Measurements from ENCODE around the gene SLC39A7.
A peak's percentile ranks its signal among the peaks of the same experiment; 100 is the strongest.

Gene SLC39A7

GRCh38 chr6:33236852-33237251, 36.2 kb downstream of the SLC39A7 start:
- DNase-seq (ENCODE audit: low read depth), result no peak

GRCh38 chr6:33237741-33238140, 37.1 kb downstream of the SLC39A7 start:
- no peak for DNase-seq (ENCODE audit: low read depth)

- DNase-seq (ENCODE audit: low read depth), result no peak
These were observed 41.3 kb downstream of the SLC39A7 start for GRCh38 chr6:33241968-33242367.

- no peak for DNase-seq (ENCODE audit: low read depth)
These were observed 42.8 kb downstream of the SLC39A7 start for GRCh38 chr6:33243476-33243875.

- DNase-seq (ENCODE audit: low read depth), result peak; percentile 55
These were observed 47.4 kb downstream of the SLC39A7 start for GRCh38 chr6:33247977-33248642.

- no peak for DNase-seq (ENCODE audit: low read depth)
These were observed 47.9 kb downstream of the SLC39A7 start for GRCh38 chr6:33248643-33248931.

- DNase-seq (ENCODE audit: low read depth), result peak; percentile 96
These were observed 48.5 kb downstream of the SLC39A7 start for GRCh38 chr6:33248932-33249731.

- DNase-seq (ENCODE audit: low read depth), result no peak
These were observed 49.3 kb downstream of the SLC39A7 start for GRCh38 chr6:33249732-33250630.

- DNase-seq (ENCODE audit: low read depth), result no peak
These were observed 50.1 kb downstream of the SLC39A7 start for GRCh38 chr6:33250731-33251130.

- DNase-seq (ENCODE audit: low read depth), result no peak
These were observed 50.8 kb downstream of the SLC39A7 start for GRCh38 chr6:33251395-33252012.

- DNase-seq (ENCODE audit: low read depth), result no peak
These were observed 52.1 kb downstream of the SLC39A7 start for GRCh38 chr6:33252759-33253158.
